Gastroesophageal sphincter (tissue), 3 donors: ENCODE data around the gene REELD1.

Experiments used
- CTCF ChIP-seq, 4 experiments: fragments of 200-600 bp in 2 of 4; fragments of 450-650 bp in 2 of 4; sonication (generic) in 1 of 4; IDR thresholded peaks; one replicate each; pipeline ENCODE4 v1.5.1; 2017 to 2019; ENCODE audit warnings: antibody characterized with exemption in 4 of 4, mild to moderate bottlenecking in 2 of 4, moderate library complexity in 2 of 4
- EP300 ChIP-seq: sonication (generic); formaldehyde crosslinking; IDR thresholded peaks from one replicate; pipeline ENCODE4 v1.6.1; 2017; ENCODE audit warnings: antibody characterized with exemption, mild to moderate bottlenecking
- POLR2A ChIP-seq, 2 donors: fragments of 450-650 bp; IDR thresholded peaks; one replicate each; pipeline ENCODE4 v1.6.1; 2017; ENCODE audit warnings: antibody characterized with exemption in 2 of 2, mild to moderate bottlenecking in 2 of 2, moderate library complexity in 1 of 2
- POLR2AphosphoS5 ChIP-seq: sonication (generic); formaldehyde crosslinking; IDR thresholded peaks from one replicate; pipeline ENCODE4 v1.6.1; 2017; ENCODE audit warnings: antibody characterized with exemption

DNA sequence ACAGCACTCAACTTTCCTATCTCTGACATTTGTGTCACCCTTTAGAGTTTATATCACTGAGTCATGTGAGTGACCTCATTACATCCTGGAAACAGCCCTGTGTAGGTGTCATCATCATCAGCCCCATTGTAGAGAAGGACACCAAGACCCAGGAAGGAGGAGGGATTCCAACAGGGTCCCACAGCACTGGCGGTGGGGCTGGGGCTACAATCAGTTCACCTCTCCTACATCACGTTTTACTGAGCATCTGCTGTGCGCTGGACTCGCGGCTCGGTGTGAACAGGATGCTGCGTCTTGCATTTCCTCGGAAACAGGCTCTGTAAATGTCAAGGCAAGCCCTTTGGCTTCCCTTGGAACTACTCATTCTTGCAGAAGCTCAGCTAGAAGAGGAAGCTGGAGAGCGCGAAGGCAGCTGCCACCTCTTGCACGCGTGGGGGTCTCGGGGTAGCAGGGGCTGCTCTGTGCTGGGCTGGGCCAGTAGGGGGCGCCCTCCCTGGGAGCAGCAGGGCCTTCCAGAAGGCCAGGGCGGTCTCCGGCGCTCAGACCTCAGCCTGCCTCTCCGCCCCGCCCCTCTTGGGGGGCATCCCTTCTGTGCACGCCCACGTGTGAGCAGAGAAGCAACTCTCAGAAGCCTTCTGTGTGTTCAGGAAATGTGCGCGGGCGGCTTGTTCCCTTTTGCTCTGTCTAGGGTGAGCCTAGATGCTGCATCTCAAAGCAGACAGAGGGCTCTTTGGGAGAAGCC is 29.0 kb downstream of the REELD1 start:
- TF ChIP-seq CTCF (IDR thresholded peaks at IDR 0.05) (peak in 1 of 4 experiments; percentile 28), POLR2AphosphoS5 (peak; percentile 42), POLR2A (IDR thresholded peaks at IDR 0.05) (no peak), EP300 (no peak)
